SK-N-MC (cell line): ENCODE results near the gene EXOG.

Experiments used
- EZH2 ChIP-seq: fragments of 200-600 bp; sonication (generic); IDR thresholded peaks from one replicate; pipeline ENCODE4 v1.6.1; 2017; ENCODE audit warnings: antibody characterized with exemption
- FOXP2 ChIP-seq: optimal IDR thresholded peaks from 2 replicates; pipeline ENCODE3; 2011; ENCODE audit warnings: mild to moderate bottlenecking, moderate library complexity; ENCODE audit not compliant: insufficient read depth; ENCODE audit errors: extremely low read length, control extremely low read depth
- POLR2AphosphoS5 ChIP-seq: IDR thresholded peaks from 2 replicates; pipeline ENCODE4 v1.6.1; 2012; ENCODE audit warnings: mild to moderate bottlenecking, low read depth, low read length, borderline replicate concordance

DNA sequence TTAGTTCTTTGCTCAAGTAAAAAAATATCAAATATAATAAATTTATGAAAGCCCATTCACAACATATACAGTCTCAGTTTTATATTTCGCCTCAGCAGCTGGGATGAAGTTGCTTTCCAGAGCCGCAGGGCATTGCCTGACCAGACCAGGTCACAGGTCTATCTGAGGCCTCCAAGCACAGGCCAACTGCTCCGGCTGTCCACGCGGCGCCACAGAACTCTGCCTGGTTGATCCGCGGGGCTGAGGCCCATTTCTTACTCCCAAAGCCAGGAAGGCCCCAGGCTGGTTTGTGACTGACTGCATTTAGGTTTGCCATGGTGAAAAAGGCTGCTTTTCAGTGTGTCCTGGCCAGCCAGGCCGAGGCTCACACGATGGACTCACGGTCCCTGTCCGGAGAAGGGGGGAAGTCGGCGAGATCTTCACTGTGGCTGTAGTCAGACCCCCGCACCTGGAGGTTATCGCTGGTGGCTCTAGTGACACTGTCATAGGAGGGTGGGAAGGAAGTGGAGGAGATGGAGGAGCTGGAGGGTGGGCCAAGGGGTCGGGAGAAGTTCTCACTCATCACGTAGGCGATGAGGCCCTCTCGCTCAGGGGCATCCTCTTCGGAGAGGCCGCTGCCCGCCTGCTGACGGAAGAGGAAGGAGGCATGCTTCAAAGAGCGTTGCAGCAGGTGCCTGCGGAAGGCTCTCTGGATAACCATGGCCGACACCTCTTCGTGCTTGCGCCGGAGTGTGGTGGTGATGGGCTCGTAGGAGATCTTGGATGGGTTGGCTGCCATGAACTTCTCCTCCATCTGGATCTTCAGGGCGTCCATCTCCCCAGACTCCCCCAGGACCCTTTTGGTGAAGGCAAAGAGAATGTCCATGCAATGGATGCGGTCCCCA, 54.1 kb downstream of the EXOG start:
- TF ChIP-seq POLR2AphosphoS5 (no peak), EZH2 (no peak), FOXP2 (no peak)
